ENCODE data around the gene TXN.
"Not testable (repeated sequence)": the region's sequence is repeated elsewhere in the genome, so short reads cannot be mapped to it uniquely, and the experiment has no call there.

DNA sequence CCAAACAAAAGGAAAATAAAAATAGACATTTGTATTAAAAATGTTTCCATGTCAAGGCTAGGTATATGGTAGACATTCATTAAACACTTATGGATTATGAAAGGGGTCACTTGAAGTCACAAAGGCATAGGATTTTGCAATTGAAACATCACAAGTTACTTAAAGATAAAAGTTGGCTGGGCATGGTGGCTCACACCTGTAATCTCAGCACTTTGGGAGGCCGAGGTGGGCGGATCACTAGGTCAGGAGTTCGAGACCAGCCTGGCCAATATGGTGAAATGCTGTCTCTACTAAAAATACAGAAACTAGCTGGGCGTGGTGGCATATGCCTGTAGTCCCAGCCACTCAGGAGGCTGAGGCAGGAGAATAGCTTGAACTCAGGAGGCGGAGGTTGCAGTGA is 4.5 kb downstream of the TXN start:
- TF ChIP-seq CTCF, POLR2A (IDR thresholded peaks at IDR 0.05): not testable (repeated sequence)
